ENCODE data around the gene HERC2. TPM values are rescaled to one million over a fixed set of nuclear protein-coding genes. Genes with fewer than 3 reads are reported as not detected.
"Not testable (repeated sequence)": the region's sequence is repeated elsewhere in the genome, so short reads cannot be mapped to it uniquely, and the experiment has no call there.

Gene HERC2
- total and polyA plus RNA-seq, 2 of the 4 experiments (the other 2 are of a cell fraction), result 20.8 to 28.9 TPM

DNA sequence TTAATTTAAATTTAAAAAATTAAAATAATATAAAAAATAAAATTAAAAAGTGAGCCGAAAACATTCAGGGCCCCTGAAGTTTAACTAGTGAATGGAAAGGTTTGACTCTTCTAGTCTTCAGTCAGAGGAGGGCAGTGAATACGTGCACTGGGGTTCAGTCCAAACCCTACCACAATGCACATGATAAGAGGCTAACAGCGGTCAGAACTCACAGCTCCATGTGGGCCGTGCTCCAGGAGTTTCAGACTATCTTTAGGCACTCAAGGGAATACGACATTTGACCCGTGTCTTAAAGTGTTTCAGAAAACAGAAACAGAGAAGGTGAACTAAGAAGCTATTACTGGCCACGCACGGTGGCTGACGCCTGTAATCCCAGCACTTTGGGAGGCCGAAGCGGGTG lies 11.5 kb downstream of the HERC2 start:
- BruUV-seq (replicated peaks); in situ Hi-C loops (cut with MboI; ENCODE audit: low sequenced_read_pairs); H3K4me1 ChIP-seq (ENCODE audit: control insufficient read depth, insufficient read depth, low read length); CTCF ChIA-PET; H4K91ac ChIP-seq (ENCODE audit: insufficient read depth, low read depth, low read length); H2BK15ac ChIP-seq (ENCODE audit: low read depth, low read length); H2AK9ac ChIP-seq (replicated peaks; ENCODE audit: low read depth, low read length, poor library complexity); H3K79me1 ChIP-seq (ENCODE audit: low read depth in 1 of 2, low read length in 2 of 2); POLR2A ChIA-PET (ENCODE audit: unreplicated experiment); H3K23ac ChIP-seq (ENCODE audit: low read depth, low read length); H3K27ac ChIP-seq (ENCODE audit: insufficient read depth, low read length); H4K5ac ChIP-seq (ENCODE audit: low read depth, low read length); H2AFZ ChIP-seq (replicated peaks; ENCODE audit: low read length, poor library complexity); H2BK5ac ChIP-seq (ENCODE audit: low read depth, low read length, poor library complexity, severe bottlenecking); H3K36me3 ChIP-seq (ENCODE audit: control insufficient read depth, insufficient read depth, low read length); H3K14ac ChIP-seq (replicated peaks; ENCODE audit: low read depth, low read length); H4K8ac ChIP-seq (ENCODE audit: low read depth in 2 of 2, low read length in 2 of 2); H3K27me3 ChIP-seq (ENCODE audit: control insufficient read depth, insufficient read depth, low read length); intact Hi-C loops (cut with micrococcal nuclease); H3K4ac ChIP-seq (ENCODE audit: low read depth, low read length); DNase-seq; H2AK5ac ChIP-seq (ENCODE audit: low read depth, low read length); H3K9me1 ChIP-seq (ENCODE audit: insufficient read depth, low read length); H3K56ac ChIP-seq (ENCODE audit: extremely low read depth, insufficient read depth, low read length); ATAC-seq (ENCODE audit: low read depth); dilution Hi-C loops (cut with HindIII; ENCODE audit: low sequenced_read_pairs, unreplicated experiment); H3K4me2 ChIP-seq (ENCODE audit: low read depth, low read length); H2BK120ac ChIP-seq (ENCODE audit: low read depth, low read length); H3K18ac ChIP-seq (ENCODE audit: low read depth, low read length); H2BK20ac ChIP-seq (ENCODE audit: low read depth, low read length); H3K9ac ChIP-seq (ENCODE audit: low read depth, low read length); H3K4me3 ChIP-seq (ENCODE audit: insufficient read depth, low read depth, low read length); H3K9me3 ChIP-seq (ENCODE audit: control insufficient read depth, insufficient read depth, low read length); H4K20me1 ChIP-seq (ENCODE audit: insufficient read depth, low read length): not testable (repeated sequence)
- no CpG with 5 or more reads among the region's 11 CpGs for WGBS, 2 experiments (ENCODE audit: extremely low coverage in 2 of 2, insufficient read length in 1 of 2)

DNA sequence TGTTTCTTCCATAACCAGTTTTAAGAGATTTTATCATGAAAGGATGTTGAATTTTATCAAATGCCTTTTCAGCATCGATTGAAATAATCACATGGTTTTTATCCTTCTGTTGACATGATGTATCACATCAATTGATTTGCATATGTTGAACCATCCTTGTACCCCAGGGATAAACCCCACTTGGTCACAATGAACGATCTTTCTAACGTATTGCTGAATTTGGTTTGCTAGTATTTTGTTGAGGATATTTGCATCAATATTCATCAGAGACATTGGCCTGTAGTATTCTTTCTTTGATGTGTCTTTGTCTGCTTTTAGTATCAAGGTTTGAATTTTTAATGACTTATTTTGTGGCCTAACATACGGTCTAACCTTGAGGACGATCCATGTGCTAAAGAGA lies 13.3 kb downstream of the HERC2 start:
- in situ Hi-C loops (cut with MboI; ENCODE audit: low sequenced_read_pairs); H4K91ac ChIP-seq (ENCODE audit: insufficient read depth, low read depth, low read length); DNase-seq; H4K5ac ChIP-seq (ENCODE audit: low read depth, low read length); H3K9me1 ChIP-seq (ENCODE audit: insufficient read depth, low read length); H2BK15ac ChIP-seq (ENCODE audit: low read depth, low read length); H2BK5ac ChIP-seq (ENCODE audit: low read depth, low read length, poor library complexity, severe bottlenecking); POLR2A ChIA-PET (ENCODE audit: unreplicated experiment); H2AFZ ChIP-seq (replicated peaks; ENCODE audit: low read length, poor library complexity); H3K4me2 ChIP-seq (ENCODE audit: low read depth, low read length); H3K4ac ChIP-seq (ENCODE audit: low read depth, low read length); H3K79me1 ChIP-seq (ENCODE audit: low read depth in 1 of 2, low read length in 2 of 2); H3K9me3 ChIP-seq (ENCODE audit: control insufficient read depth, insufficient read depth, low read length); H2AK5ac ChIP-seq (ENCODE audit: low read depth, low read length); ATAC-seq (ENCODE audit: low read depth); H2AK9ac ChIP-seq (replicated peaks; ENCODE audit: low read depth, low read length, poor library complexity); BruUV-seq (replicated peaks); H2BK120ac ChIP-seq (ENCODE audit: low read depth, low read length); dilution Hi-C loops (cut with HindIII; ENCODE audit: low sequenced_read_pairs, unreplicated experiment); CTCF ChIA-PET; H3K4me3 ChIP-seq (ENCODE audit: insufficient read depth, low read depth, low read length); H3K23ac ChIP-seq (ENCODE audit: low read depth, low read length); H2BK20ac ChIP-seq (ENCODE audit: low read depth, low read length); H3K4me1 ChIP-seq (ENCODE audit: control insufficient read depth, insufficient read depth, low read length); H3K9ac ChIP-seq (ENCODE audit: low read depth, low read length); H3K18ac ChIP-seq (ENCODE audit: low read depth, low read length); intact Hi-C loops (cut with micrococcal nuclease); H3K36me3 ChIP-seq (ENCODE audit: control insufficient read depth, insufficient read depth, low read length); H3K27me3 ChIP-seq (ENCODE audit: control insufficient read depth, insufficient read depth, low read length); H3K56ac ChIP-seq (ENCODE audit: extremely low read depth, insufficient read depth, low read length); H4K8ac ChIP-seq (ENCODE audit: low read depth in 2 of 2, low read length in 2 of 2); H3K14ac ChIP-seq (replicated peaks; ENCODE audit: low read depth, low read length); H3K27ac ChIP-seq (ENCODE audit: insufficient read depth, low read length); H4K20me1 ChIP-seq (ENCODE audit: insufficient read depth, low read length): not testable (repeated sequence)
- no CpG with 5 or more reads among the region's 5 CpGs for WGBS, 2 experiments (ENCODE audit: extremely low coverage in 2 of 2, insufficient read length in 1 of 2)
